Ecto neural progenitor cell (in vitro differentiated cells): ENCODE measurements around the gene RAD51B.

ENCODE experiments used
- DNase-seq: peaks from one replicate; pipeline ENCODE4 v3.0.0-alpha.2; 2018; ENCODE audit warnings: low spot score

RAD51B gene

DNA sequence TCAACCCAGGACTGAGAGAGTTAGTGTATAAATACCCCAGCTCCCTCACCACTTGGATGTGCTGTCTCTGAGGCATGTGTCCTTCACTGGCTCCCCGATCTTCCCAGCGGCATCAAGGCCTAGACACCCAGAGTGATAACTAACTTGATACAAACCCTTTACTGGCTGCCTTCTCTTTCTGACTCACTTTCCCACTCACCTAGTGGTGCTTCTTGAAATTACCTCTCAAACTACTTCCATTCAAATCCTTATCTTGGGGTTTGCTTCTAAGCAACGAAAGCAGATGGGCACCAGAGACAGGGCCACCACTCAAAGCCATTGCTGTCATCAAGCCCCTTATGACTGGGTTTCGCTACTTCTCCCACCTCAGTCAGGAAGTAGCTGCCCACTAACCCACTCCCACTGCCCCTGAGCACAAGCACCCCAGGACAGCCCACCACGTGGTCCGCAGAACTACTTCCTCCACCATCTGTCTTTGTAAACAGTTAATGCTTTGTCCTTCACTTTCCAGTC, 956.1 kb downstream of the RAD51B start:
- peak; percentile 32 for DNase-seq

DNA sequence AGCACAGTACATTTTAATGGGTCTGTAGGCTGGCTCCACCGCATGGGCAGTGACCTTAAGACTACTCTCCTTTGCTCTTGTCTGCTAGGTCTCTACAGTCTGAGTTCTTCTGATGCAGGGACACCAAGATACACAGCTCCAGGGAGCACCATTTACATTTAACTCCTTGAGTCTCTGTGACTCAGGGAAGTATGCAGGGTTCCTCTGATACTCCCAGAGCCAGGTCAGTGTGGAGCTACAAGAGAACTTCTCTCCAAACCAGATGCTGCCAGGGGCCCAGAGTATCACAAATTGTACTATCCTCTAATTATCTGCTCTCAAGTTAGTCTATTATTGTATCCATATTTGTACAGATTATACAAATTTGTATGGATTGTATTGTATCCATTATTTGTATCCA, 958.1 kb downstream of the RAD51B start:
- no peak for DNase-seq
